ENCODE measurements around the gene DVL3. TPM values are rescaled to one million over a fixed set of nuclear protein-coding genes. Genes with fewer than 3 reads are reported as not detected.

Gene DVL3
- total RNA-seq, 4 donors from 2014 or later = 20.5 to 86.3 (median 57.4) TPM

GRCh38 chr3:184177331-184177731, 22.2 kb downstream of the DVL3 start:
- intact Hi-C loops (cut with DNase I; ENCODE audit: low total_unique reads) = no loop called here
- Histone ChIP-seq H3K4me3 (no peak overlapping the region), H3K27me3 (no peaks in the 10 kb centered on the region), H3K27ac (peak overlapping the region; percentile 93 to 96), H3K36me3 (no peaks in the 10 kb centered on the region), H3K4me1 (peaks cover 5 to 16% of the 10 kb centered on the region in 2 donors), H3K9me3 (no peaks in the 10 kb centered on the region)
- no peak for TF ChIP-seq CTCF (IDR thresholded peaks at IDR 0.05)
- TF ChIP-seq POLR2A (IDR thresholded peaks at IDR 0.05) = no peak
- DNase-seq = no peak

- DNase-seq = no peak
- no peaks in the 10 kb centered on the region for H3K27me3 ChIP-seq
- no peaks in the 10 kb centered on the region for H3K9me3 ChIP-seq
- TF ChIP-seq POLR2A (IDR thresholded peaks at IDR 0.05) = no peak
- TF ChIP-seq CTCF (IDR thresholded peaks at IDR 0.05) = no peak
- H3K4me1 ChIP-seq = peaks cover 5 to 16% of the 10 kb centered on the region in 2 donors
- intact Hi-C loops (cut with DNase I; ENCODE audit: low total_unique reads) = no loop called here
- no peak overlapping the region for H3K4me3 ChIP-seq
- peak overlapping the region in 1 of 2 donors; percentile 96 for H3K27ac ChIP-seq
- H3K36me3 ChIP-seq = no peaks in the 10 kb centered on the region
Observed at GRCh38 chr3:184177767-184178306, 22.7 kb downstream of the DVL3 start.

GRCh38 chr3:184178521-184179138, 23.5 kb downstream of the DVL3 start:
- intact Hi-C loops (cut with DNase I; ENCODE audit: low total_unique reads) = no loop called here
- H3K4me1 ChIP-seq = peaks cover 5 to 15% of the 10 kb centered on the region in 2 donors
- TF ChIP-seq POLR2A (IDR thresholded peaks at IDR 0.05) = no peak
- no peak for TF ChIP-seq CTCF (IDR thresholded peaks at IDR 0.05)
- no peak overlapping the region for H3K27ac ChIP-seq
- H3K27me3 ChIP-seq = no peaks in the 10 kb centered on the region
- no peak for DNase-seq
- H3K9me3 ChIP-seq = no peaks in the 10 kb centered on the region
- H3K36me3 ChIP-seq = no peaks in the 10 kb centered on the region
- no peak overlapping the region for H3K4me3 ChIP-seq

GRCh38 chr3:184180165-184180564, 25.0 kb downstream of the DVL3 start:
- H3K27me3 ChIP-seq = no peaks in the 10 kb centered on the region
- no peak for DNase-seq
- intact Hi-C loops (cut with DNase I; ENCODE audit: low total_unique reads) = loop anchor here (10.0 kb wide), 1 partner anchor 135 kb away; the partner anchor contains the start of gene EIF4G1
- H3K4me3 ChIP-seq = no peak overlapping the region
- H3K9me3 ChIP-seq = no peaks in the 10 kb centered on the region
- no peak for TF ChIP-seq CTCF (IDR thresholded peaks at IDR 0.05)
- no peak for TF ChIP-seq POLR2A (IDR thresholded peaks at IDR 0.05)
- no peak overlapping the region for H3K27ac ChIP-seq
- H3K36me3 ChIP-seq = no peaks in the 10 kb centered on the region
- peaks cover 5 to 9% of the 10 kb centered on the region in 2 donors for H3K4me1 ChIP-seq

- H3K36me3 ChIP-seq = no peaks in the 10 kb centered on the region
- H3K27ac ChIP-seq = no peak overlapping the region
- no peak for DNase-seq
- H3K9me3 ChIP-seq = no peaks in the 10 kb centered on the region
- peaks cover 5 to 9% of the 10 kb centered on the region in 2 donors for H3K4me1 ChIP-seq
- H3K4me3 ChIP-seq = no peak overlapping the region
- TF ChIP-seq CTCF (IDR thresholded peaks at IDR 0.05) (no peak), POLR2A (IDR thresholded peaks at IDR 0.05) (no peak)
- no peaks in the 10 kb centered on the region for H3K27me3 ChIP-seq
- intact Hi-C loops (cut with DNase I; ENCODE audit: low total_unique reads) = loop anchor here (10.0 kb wide), 1 partner anchor 133 kb away; the partner anchor contains the start of gene EIF4G1
Observed at GRCh38 chr3:184181596-184181995, 26.4 kb downstream of the DVL3 start.
